Measurements from ENCODE around the gene MYBBP1A. TPM values are rescaled to one million over a fixed set of nuclear protein-coding genes. Genes with fewer than 3 reads are reported as not detected.

The MYBBP1A gene
- polyA plus RNA-seq, 1 donor, result 36.9 TPM

DNA sequence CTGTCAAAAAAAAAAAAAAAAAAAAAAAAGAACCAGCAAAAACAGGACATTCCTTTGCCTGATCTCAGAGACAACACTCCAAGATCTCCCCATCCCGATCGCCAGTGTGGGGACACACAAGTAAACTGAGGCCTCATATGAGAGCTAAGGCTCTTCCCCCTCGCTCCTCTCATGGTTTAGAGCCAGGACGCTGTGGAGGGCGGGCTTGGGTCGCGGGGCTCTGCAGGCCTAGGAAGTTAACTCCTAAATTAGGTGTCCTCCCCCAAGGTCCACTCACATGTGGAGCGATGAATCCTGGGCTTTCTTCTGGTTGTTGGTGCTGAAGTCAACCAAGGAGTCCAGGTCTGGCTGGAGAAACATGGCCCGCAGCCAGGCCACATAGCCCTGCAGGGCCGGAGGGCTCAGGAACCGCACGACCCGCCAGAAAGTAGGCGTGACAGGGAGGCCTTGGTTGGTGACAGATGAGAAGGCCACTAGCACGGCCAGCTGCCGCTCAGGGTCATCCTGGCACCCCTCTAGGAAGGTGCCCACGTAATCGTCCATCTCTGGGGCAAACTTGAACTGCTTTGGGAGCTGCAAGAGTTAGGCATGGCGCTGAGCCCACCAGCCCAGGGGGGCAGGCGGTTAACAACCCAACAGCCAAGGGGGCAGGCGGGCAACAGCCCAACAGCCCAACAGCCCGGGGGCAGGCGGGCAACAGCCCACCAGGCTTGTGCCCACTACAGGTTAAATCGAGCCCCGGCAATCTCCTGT, 5.2 kb downstream of the MYBBP1A start:
- DNase-seq, result no peak

DNA sequence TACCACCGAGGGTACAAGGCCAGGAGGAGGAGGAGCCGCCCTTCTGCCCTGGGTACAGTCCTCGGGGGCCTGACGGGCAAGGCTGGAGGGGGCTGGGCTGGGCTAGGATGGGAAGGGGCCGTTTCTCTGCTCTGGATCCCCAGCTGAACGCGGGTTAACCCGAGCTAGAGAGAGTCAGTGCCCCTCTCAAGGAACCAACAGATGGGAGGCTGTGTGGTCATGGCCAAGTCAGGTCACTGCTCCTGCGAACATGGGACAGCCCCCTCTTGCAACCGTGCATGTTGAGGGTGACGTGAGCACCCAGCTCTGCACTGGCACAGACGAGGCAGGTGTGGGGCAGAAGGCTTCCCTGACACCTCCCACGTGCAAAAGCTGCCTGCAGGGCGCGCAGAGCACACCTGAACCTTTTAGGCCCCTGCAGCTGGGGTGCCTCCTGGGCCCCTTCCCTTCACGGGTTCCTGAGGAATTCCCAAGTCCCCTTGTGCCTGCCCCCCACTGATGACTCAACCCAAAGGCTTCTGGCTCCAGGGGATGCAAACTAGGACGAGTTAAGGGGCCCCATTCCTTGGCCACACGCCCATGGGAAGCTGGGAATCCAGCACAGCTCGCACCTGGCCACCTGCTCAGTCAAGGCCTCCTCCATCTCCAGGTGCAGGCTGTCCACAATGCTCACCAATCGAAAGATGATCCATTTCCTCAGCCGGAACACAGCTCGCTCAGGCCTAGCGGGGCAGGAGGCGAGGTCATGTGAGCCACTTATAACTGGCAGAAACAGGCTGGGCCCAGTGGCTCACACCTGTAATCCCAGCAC, 6.3 kb downstream of the MYBBP1A start:
- DNase-seq, result no peak

DNA sequence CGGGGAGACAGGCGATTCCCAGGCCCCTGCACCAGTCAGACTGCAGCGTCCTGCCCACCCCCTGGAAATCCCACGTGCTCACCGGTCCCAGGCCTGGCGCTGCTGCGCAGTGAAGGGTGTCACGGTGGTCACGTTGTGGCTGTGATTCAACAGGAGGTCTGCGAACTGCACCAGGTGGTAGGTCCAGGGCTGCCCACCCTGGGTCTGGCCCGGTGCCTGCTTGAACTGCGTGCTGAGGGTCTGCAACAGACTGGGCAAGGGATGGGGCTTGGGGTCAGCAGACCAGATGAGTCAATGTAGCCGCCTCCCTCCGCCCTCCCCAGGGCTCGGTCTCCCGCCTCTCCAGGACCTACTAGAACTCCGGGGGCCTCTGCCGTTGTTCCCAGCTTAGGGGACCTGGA, 7.1 kb downstream of the MYBBP1A start:
- no peak for DNase-seq

DNA sequence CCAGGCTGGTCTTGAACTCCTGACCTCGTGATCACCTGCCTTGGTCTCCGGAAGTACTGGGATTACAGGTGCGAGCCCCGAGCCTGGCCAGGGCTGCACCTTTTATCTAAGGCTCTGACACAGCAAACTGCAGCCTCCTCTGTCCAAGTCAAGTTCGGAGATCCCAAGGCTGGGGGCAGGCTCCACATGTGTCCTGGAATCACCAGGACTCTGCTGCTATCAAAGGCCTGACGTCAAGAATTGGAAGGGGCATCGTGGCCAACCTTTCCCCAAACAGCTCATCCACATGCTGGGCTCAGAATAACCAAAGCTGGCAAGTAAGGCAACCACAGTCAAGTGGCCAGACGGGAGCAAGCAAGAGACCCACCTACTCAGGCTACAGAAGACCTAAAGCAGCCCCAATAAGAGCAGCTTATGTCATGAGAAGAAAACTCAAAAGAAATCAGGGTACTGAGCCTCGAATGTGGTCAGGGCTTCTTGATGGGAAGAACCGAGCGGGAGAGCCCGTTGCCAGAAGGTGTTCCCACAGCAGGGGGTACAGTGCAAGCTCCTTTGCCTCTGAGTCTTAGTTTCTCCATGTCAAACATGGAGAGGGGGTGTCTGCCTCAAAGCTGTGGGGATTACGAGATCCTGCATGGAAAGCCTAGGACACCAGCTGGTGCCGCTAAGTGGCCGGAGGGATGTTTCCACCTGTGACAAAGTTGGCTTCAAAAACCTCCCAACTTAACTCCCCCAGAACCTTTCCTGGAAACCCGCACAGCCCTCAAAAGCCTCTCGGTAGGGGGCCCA, 7.9 kb downstream of the MYBBP1A start:
- no peak for DNase-seq

DNA sequence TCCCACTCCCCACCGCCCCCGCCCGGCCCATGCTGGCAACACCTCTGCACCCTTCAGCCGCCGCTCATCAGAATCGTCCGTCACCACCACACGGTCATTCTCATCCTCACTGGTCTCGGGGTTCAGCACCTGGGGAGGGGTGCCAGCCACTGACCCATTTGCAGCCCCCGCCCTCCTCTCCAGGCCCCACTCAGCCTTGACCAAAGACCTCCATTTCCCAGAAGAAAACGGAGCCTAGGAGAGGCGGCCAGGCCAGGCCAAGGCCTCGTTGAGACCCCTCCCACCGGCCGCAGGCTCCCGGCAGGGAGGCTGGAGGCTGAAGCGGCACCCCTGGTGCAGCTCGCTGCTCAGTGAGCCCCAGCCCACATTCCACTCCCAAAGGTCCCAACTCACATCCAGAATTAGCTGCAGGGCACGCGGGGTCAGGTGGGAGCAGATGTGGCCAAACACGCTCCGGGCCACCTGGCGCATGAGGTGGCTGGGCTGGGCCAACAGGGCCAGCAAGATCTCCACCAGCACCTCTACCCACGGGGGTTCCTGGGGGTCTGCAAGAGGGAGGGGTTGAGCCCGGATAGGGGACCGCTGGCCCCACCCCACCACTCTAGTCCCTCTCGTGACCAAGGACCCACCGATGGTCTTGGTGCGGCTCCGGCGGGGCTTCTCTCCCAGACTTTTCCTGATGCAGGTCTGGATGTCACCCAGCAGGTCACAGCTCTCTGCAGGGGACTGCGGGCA, 9.8 kb downstream of the MYBBP1A start:
- DNase-seq, result no peak

DNA sequence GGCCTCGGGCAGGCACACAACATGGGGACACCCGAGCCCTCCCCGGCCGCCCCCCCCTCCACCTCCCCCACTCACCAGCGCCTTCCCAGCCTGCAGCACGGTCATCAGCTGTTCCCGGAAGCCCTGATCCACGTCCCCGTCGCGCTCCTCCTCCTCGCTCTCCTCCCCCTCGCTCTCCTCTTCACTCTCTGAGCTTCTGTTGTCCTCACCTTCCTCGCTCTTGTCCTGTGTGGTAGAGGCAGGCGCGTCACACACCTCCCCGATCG, 10.3 kb downstream of the MYBBP1A start:
- DNase-seq, result no peak

DNA sequence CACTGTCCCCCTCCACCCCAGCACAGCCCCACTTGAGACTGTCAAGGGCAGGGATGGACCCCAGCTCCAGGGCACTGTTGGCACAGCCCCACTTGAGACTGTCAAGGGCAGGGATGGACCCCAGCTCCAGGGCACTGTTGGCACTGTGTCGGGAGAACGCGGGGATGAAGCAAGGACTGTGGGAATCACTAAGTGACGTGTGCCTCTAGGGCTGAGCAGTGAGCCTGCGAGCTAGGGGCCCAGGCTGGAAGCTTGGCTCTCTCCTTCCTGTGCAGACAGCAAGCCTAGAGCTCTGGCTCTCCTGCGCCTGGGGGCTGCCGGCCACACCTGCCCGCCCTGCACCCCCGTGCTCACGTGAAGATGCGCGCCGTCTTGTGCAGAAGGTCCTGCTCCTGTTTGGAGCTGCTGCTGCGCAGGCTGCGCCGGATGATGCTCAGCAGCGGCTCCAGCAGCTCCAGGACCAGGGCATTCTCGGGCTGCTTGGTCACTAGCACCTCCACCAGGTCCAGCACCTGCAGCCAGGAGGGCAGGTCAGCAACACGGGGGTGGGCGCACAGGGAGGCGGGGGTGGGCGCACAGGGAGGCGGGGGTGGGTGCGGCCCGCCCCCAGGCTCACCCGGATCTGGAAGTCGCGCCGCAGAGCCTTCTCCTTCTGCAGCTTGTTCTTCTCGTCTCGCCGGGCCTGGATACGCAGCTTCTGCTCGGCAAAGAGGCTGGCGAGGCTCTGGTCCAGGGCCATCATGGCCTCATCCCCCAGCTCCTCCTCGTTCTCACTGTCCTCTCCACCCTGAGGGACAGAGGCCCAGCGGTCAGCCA, 10.8 kb downstream of the MYBBP1A start:
- DNase-seq, result no peak

DNA sequence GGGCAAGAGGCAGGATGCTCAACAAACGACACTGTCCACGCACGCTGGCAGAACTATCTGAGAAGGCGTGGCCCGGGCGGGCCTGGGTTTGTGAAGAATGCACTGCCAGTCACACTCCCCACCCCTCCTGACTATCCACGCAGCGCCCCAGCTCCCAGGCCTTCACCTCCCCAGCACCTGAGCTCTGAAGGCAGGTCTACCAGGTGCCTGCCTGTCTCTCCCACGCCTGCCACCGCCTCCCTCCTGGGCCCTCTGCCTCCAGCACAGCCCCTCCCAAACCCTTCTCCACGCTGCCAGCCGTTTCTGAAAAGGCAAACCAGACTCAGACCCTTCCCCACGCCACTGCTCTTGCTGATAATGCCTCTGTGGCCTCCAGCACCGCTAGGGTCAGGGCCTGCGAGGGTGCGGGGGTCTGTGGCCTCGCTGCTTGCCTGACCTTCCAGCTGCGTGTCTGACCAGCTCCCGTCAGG, 11.6 kb downstream of the MYBBP1A start:
- DNase-seq, result no peak

DNA sequence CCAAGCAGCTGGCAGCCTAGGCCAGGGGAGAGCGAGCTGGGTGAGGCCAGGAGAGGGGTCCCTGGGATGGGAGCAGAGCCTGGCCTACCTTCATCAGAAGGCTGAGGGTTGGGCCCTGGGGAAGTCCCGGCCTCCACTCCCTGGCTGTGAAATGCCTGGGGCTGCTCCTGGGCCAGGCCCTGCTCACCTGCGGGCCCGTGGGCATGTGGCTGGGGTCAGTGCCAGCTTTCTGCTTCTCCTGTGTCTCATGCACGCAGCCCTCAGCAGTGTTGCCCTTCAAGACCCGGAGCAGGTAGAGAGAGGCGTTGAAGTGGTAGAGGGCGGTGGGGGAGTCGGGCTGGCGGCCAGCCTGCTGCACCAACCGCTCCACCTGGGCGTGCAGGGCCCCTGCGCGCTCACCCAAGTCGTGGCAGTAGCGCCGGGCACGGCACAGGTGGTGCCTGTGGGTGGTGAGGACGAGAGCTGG, 12.4 kb downstream of the MYBBP1A start:
- DNase-seq, result no peak

DNA sequence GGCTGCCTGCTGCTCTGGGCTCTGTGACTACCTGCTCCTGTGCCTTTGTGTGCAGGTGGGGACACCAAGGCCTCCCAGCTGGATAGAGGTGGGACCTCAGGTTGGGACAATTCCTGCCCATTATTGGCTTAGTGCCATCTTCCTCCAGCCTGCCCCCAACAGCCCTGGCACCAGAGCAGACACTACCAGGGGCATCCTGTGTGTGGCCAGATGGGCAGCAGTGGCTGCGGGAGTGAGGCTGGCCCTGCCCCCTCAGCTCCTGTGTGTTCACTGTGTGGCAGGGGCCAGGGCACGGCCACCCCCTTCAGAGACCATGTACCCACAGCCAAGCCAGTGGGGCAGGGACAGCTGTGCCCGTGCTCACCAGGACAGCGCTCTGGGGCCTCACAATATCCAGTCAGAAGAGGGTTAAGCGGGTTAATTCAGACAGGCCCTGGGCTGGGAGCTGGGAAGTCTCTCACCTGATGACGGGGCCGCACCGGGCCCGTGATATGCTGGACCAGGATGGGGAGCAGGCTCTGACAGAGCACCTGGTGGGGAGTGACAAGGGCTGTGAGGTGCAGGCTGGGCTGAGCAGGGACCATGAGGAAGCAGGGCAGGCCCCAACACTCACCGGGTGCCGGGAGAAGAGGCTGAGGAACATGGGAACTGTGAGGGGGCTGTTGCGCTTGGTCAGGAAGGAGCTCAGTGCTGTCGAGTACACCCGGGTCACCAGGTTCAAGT, 13.0 kb downstream of the MYBBP1A start:
- DNase-seq, result no peak

DNA sequence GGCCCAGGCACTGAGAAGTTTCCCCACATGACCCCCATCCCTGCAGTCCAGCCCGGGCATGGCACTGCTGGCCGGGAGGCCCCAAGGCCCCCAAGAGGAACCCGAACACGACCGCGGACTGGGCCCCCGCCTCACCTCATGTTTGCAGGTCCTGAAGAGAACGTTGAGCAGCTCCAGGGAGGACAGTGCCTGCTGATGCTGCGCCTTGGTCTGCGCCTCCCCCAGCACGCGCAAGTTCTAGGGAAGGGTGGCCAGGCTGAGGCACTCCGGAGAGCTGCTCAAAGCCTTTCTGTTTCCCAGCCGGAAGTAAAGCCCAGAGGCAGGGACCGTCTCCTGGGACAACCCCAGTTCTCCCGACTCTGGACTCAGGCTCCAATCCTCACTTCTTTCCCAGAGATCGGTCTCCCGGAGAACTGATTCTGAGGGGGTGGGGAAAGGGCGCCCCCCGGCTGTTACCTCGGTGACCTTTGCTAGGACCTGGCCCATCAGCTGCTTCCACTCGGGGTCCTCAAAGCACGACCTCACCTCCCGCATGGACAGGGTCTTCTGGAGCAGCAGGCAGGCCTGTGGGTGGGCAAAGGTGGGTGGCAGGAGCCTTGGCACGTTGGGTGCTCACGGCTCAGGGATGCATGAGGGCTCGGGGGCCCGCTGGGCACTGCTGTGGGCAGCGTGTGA, 13.7 kb downstream of the MYBBP1A start:
- DNase-seq, result no peak

DNA sequence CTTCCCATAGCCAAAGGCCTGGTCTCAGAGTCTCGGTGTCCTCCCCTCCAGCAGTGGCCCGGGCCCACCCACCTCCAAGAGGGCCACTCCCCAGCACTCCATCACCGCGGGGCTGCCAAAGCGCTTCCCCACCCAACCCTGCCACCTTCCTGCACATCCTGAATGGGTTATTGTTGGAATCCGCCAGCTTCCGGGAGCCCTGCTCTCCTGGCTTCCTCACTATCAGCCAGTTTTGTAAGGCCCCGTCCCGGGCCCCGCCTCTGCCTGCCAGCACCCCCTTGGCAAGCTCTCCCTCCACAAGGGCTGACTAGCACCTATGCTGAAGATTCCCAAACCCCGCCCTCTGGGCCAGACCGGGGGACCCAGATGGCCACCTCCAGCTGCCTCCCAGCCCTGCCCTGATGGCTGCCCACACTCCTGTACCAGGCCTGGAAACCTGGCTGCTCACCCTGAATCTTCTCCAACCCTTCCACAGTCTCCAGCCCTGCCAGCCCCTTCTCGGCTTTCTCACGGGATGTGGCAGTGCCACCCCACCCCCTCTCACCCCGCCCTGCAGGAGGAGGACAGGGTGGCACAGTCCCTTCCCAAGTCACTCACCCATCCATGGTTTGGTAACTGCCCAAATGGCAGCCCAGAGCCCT, 14.4 kb downstream of the MYBBP1A start:
- DNase-seq, result no peak

DNA sequence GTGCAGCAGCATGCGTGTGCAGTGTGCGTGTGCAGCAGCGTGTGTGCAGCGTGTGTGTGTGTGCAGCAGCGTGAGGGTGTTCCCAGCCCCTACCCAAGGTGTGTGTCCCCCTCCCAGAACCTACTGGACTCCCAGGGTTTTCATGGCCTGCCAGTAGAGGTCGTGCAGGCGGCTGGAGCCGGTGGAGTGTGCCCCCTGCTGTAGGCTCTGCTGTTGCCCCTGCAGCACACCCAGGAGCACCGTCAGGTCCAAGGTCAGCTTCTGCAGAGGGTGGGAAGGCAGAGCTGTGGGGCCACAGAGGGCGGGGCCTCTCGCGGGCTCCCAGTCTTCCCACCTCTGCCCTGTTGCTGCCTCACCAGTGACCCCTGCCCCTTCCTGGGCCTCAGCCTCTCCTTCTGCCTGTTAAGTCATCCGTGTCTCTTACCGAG, 14.9 kb downstream of the MYBBP1A start:
- DNase-seq, result no peak

DNA sequence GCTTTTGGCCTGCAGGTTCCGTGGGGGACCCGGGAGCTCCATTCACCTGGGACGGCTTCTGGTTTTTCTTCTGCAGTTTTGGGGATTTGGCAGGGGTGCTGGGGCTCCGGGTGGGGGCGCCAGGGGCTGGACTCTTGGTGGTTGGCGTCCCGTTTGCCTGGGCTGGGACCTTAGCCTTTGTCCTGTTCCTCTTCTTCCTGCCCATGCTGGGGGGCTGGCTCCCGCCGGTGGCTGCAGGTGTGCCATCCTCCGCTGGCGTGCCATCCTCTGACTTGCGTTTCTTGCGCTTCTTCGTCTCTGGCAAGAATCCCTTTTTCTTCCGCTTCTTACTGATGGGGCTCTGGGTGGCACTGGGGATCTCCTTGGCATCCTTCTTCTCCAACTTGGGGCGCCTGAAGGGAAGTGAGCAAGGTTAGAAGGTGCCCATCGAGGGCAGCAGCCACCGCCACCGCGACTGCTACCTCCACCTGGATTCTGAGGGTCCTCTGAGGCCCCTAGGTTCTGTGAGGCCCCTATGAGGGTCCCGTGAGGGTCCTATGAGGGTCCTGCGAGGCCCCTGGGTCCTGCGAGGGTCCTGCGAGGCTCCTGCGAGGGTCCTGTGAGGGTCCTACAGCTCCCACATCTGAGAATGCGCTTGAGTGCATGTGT, 15.5 kb downstream of the MYBBP1A start:
- no peak for DNase-seq

DNA sequence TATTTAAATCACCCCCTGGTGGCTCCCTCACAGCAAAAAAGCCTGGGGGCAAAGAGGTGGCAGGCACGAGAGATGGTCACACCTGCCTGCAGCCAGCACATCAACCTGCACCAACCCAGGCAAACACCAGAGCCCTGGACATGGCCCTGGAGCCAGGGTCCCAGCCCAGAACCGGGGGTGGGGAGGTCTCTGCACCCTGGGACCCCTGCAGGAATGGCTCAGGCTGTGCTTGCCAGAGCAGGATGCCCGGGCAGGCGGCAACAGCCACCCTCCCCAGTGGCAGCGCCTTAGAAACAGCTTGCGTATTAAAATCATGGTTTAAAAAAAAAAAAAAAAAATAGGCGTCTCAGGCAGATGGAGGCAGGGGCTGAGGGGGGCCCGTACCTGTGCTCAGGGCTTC, 16.2 kb downstream of the MYBBP1A start:
- DNase-seq, result no peak

DNA sequence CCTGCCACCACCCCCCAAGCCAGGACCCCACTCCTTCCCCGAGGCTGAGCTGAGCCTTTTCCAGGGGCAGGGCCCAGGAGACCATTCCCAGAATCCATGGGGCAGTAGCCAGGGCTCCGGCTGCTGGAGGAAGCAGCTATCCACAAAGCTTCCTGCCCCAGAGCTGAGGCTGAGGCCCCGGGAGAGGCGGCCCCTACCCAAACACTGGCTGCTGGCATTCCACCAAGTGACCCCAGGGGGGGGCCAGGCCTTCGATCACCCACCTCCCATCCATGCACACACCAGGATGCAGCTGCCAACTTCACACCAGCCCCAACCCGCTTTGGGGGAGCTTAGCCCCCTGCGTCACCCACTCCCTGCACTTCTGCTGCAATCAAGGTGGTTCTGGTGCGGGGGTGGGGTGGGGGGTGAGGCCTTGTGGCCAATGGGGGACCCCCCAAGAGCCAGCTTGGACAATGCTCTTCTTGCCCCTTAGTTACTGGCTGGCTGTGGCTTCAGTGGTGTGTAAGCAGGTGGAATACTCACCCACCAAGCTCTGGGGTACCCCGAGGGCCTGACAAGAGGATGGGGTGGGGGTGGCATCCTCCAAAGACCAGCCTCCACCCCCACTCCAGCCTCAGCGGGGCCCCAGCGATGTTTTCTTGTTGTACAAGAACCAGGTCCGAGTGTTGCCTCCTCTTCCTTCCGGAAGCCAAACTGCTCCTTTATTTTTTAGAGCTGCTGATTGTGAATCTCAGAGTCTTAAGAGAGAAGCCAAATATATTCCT, 16.8 kb downstream of the MYBBP1A start:
- DNase-seq, result no peak

DNA sequence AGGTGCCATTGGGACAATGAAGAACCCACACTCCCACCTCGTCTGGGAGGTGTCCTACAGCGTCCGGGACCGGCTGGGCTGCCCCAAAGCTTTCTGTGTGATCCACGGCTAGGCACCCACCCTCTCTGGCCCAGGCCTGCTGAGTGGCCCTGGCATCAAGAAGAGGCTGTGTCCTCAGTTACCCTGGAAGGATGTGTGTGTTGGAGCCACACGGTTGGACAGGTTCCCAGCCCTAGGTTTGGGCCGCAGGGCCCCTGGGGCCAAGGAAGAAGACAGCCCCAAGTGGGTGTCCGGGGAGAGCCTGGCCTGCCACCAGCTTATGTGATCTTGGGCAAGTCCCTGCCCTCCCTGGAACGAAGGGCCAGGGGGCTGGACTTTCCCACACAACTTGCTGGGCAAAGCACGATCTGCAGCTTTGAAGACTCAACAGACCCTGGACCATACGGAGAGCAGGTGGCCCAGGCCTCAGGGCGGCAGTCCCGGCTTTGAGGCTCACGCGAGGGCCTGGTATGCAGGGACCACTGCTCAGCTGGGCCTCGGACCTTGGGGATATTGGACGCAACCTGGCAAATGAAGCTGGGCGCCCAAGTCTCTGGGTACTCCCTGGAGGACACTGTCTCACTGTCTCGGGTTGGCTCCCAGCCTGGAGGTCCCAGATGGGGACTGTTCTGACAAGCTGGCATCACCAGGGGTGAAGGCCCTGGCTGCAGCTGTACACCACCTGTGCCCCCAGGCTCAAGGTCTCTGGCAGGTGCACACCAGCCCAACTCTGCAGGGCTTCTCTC, 17.5 kb downstream of the MYBBP1A start:
- no peak for DNase-seq
